Urothelium cell line (cell line): ENCODE measurements around the gene DYSF.
A peak's percentile ranks its signal among the peaks of the same experiment; 100 is the strongest.

ENCODE experiments used
- DNase-seq: peaks from one replicate; pipeline ENCODE4 v3.0.0; 2011; ENCODE audit warnings: low spot score, mixed read lengths
- FAIRE-seq: peaks from 2 replicates; lab custom pipeline; 2011; peaks lifted over from hg19 to GRCh38; lab: Jason Lieb, UNC

Gene DYSF

DNA sequence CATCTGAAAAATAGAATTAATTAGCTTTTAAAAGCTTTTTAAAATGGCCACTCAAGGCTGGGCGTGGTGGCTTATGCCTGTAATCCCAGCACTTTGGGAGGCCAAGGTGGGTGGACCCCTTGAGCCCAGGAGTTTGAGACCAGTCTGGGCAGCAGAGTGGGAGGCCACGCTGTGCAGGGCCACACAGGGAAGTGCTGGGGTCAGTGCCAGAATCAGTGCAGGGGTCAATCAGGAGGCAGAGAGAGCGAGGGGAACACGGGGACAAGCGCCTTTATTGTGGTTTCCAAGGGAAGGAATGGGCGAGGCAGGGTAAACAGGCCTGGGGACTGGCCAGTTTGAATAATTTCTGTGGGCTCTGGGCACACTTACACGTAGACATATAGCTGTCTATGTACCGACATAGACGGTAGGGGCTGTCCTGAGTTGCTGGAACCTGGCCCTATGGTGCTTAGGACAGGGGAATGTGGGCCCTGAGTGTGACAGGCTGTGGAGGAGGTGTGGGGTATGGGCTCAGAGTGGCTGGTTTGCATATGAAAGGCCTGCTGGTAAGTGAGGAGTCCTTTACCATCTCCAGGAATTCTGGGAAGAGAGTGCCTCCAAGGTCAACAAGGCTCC, 42.9 kb downstream of the DYSF start:
- DNase-seq: no peak
- no peak for FAIRE-seq

DNA sequence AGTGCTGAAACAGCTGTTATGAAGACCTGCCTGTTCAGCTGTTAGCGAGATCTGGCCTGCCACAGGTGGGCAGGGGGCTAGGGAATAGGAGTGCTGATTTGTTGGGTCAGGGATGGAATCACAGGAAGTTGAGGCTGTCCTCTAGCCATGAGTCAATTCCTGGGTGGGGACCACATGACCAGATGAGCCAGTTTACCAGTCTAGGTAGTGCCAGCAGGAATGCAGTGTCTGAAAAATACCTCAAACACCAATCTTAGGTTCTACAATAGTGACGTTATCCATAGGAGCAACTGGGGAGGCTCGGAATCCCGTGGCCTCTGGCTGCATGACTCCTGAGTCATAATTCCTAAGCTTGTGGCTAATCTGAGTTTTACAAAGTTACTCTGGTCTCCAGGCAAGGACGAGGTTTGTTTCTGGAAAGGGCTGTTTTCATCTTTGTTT, 44.9 kb downstream of the DYSF start:
- DNase-seq (peak; percentile 84), FAIRE-seq (peak; percentile 97)

DNA sequence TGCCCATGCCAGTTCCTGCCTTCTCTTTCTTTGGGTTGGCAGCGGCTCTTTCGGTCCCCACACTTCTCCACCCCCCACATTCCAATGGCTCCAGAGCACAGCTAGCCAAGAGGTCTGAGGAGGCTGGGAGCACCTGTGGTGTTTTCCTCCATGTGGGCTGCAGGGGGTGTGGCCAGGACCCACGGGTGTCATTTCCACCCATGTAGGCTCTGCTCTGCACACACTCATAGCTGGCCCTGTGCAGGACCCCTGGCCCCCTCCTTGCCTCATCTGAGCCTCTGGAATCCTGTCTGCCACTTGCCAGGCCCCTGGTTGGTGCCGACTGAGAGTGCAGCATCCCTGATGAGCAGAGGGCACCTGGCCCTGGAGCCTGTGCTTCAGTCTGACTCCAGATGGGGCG, 46.3 kb downstream of the DYSF start:
- DNase-seq (peak; percentile 40), FAIRE-seq (peak; percentile 84)

GRCh38 chr2:71500426-71501079, 47.2 kb downstream of the DYSF start:
- FAIRE-seq (peak; percentile 17), DNase-seq (no peak)

- FAIRE-seq (no peak), DNase-seq (no peak)
Measured at GRCh38 chr2:71502941-71503738, 49.8 kb downstream of the DYSF start.

- DNase-seq (no peak), FAIRE-seq (no peak)
Measured at GRCh38 chr2:71503837-71504236, 50.5 kb downstream of the DYSF start.

DNA sequence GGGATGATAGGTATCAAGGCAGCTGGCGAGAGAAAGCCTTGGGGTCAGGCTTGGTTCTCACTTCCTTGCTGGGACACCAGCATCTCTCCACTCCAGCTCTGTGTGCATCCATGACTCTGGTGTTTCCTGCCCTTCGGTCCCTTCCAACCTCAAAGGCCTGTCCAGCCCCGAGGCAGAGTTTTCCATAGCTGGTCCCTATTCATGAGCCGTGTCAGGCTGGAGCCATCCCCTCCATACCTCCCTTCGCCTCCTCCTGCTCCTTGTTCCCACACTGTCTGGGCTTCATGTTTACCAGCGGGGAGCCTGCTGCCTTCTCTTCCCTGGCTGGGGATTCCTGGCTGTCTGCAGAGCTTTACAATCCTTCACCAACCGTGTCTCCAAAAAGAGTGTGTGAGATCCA, 51.2 kb downstream of the DYSF start:
- peak; percentile 74 for FAIRE-seq
- no peak for DNase-seq

- DNase-seq: no peak
- FAIRE-seq: no peak
Measured at GRCh38 chr2:71505086-71505769, 51.9 kb downstream of the DYSF start.

DNA sequence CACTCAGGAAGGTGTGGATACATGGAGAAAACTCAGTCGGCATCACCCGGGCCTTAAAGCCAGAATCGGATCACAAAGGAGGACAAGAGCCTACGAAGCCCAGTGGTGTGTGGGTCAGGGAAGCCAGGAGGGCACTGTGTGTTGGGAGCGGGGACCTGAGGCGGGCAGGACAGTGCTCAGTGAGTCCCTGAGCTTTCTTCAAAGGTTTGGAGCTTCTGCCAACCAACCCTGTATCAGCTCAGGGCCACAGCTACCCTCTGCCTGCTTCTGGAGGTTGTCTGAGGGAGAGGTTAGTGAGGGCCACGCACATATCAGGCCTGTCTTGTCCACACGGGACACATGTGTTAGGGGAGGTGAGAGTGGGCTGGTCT, 52.4 kb downstream of the DYSF start:
- FAIRE-seq (no peak), DNase-seq (no peak)

DNA sequence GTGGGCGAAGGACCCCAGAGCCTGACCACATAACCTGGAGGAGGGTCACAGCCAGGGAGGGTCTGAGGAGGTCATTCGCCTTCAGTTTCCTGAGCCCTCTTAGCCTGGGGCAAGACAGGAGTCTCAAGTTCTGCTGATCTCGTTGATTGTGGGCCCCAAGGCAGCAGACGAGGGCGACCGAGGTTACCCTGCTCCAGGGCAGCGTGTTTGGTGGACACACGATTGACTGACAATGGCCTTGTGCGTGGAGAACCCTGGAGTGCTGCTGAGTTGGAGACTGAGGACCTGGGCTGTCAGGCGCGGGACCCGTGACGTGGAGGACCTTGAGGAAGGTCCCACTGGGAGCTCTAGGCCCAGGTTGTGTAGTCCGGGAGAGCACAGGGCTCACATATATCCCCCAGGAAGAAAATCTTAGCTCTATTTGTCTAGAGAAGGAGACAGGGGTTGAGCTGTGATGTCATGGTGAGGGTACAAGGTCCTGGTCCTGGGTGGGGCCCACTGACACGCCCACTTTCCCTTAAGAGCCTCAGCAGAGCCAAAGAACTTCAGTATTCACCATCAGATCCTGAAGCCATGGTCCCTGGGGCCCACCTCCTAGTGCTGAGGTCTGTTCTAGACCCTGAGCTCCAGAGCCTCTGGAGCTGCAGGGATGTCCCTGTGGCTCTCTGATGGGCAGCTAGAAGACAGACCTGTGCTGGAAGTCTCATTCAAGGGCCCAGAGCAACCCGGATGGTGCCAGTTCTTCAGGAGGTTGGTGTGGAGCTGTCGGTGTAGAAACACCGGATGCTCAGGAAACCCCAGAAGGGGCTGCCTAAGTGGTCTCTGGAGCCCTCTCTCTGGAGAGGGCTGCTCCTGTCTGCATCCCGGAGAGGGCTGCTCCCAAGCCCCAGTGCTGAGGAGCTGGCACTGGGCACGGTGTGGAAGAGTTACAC, 53.1 kb downstream of the DYSF start:
- FAIRE-seq: no peak

DNA sequence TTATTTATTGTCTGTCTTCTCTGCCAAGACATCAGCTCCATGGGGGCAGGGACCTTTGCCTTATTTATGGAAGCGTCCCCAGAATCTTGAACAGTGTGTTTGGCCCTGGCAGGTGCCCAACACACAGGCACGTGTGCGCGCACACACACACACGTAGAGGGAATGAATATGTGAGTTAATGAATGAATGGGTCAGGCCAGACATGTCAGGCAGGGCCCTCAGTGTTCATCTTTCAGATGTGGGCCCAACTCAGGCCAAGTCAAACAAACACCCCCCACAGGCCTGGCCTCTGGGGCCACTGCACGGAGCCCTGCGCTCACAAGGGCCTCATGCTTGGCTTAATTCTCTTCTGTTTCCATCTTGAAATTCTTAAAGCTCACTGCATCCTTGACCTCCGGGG, 54.1 kb downstream of the DYSF start:
- DNase-seq (no peak), FAIRE-seq (no peak)

More for the DNA sequence above, 53.1 kb downstream of the DYSF start:
- no peak for DNase-seq

- DNase-seq: peak; percentile 87
- no peak for FAIRE-seq
Measured at GRCh38 chr2:71510196-71510807, 56.9 kb downstream of the DYSF start.

- no peak for FAIRE-seq
- no peak for DNase-seq
Measured at GRCh38 chr2:71510938-71511337, 57.6 kb downstream of the DYSF start.

DNA sequence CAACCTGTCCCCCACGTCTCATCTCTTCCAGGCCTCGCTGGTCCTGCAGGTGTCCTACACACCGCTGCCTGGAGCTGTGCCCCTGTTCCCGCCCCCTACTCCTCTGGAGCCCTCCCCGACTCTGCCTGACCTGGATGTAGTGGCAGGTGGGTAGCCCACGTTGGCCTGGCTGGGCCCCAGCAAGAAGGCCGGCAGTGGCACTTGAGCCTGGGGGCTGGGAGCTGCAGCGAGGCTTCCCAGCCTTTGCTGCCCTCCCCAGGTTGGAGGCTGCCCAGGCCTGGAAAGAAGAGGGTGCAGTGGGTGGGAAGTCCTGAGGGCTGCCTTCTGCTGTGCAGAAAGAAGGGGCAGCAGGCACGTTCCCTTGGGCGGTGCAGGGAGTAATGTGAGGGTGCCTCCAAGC, 58.4 kb downstream of the DYSF start:
- DNase-seq (no peak), FAIRE-seq (no peak)

- DNase-seq (no peak), FAIRE-seq (no peak)
Measured at GRCh38 chr2:71512386-71512785, 59.0 kb downstream of the DYSF start.

DNA sequence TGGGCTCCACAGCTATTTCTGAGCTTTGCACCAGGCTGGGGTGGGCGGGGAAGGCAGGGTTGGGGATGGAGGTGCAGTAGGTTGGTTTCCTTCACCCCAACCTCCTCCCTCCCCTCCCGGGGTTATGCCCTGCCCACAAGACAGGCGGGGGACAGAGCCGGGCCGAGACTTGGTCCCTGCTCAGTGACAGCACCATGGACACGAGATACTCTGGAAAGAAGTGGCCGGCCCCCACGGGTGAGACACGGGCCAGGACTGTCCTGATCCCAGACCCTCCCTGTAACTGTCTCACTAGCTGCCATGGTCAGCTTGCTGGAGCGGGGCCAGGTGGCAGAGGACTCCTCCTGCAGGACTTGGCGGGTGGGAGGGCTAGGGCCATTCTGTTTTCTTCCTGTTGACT, 59.7 kb downstream of the DYSF start:
- FAIRE-seq: no peak
- DNase-seq: no peak

GRCh38 chr2:71513721-71514120, 60.4 kb downstream of the DYSF start:
- DNase-seq (no peak), FAIRE-seq (no peak)

GRCh38 chr2:71516253-71516888, 63.0 kb downstream of the DYSF start:
- DNase-seq (no peak), FAIRE-seq (peak; percentile 99)

DNA sequence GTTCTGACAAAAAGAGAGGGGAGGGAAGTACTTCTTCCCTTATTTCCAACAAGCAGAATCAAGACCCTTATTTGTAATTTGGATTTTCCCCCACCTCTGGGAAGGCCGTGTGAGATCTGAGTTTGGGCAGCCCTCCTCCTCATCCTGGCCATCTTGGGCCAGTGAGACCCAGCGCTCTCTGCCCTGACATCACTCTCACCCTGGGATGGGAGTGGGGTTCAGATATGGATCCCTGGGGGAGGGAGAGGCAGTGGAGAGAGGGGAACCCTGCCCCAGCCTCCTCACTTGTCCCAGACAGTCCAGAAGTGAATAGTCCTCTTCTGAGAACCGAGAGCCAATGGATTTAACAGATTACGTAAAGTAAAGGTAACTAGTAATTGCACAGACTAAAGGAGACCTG, 64.5 kb downstream of the DYSF start:
- no peak for DNase-seq
- FAIRE-seq: no peak
